ENCODE data around the gene TMEM131.
"Not testable (repeated sequence)": the region's sequence is repeated elsewhere in the genome, so short reads cannot be mapped to it uniquely, and the experiment has no call there.

The TMEM131 gene

DNA sequence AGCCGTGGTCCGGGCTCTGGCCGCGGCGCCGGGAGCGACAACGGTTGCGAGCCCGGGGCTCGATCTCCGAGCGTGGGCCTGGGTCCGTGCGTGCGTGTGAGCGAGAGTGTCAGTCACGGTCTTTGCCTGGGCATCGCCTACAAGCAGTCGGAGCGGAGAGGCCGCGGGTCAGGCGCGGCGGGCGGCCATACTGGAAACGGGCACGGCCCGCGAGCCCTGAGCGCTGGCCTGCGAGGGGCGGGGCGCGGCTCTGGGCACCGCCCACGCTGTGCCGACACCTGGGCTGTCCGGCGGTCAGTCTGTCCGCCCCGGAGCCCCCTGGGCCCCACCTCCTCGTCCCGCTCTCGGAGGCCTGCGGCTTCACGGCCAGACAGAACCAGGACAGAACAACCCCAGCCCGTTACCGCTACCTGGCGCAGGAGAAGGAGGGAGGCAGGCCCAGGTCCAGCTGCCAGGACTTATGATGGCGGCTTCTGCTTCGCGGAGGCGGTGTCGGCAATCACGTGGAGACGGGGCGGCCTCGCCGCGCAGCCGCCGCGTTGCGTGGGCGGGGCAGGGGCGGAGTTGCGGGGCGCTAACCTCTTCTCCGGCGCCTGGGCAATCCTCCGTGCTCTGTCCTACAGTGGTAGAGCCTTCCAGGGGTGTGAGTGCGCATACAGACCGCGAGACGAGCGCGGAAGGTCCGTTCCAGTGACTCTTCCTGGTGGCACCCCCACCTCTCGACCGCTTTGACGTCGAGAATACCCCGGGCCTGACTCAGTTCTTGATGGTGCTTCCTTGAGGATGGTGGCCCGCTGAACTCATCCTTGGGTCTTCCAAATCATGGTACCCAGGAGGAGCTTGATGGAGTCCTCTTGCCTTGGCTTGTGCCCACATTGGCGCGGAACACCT lies at the start of gene TMEM131:
Gene TMEM131 (minus strand): TSS at position 215 of the 891 bp plus-strand sequence. CDS start 286 bp downstream, outside the sequence.
- peak; percentile 97 for DNase-seq (ENCODE audit: low read depth)

- DNase-seq (ENCODE audit: low read depth) = not testable (repeated sequence)
These were observed 49.0 kb upstream of the TMEM131 start for GRCh38 chr2:98044730-98045129.

DNA sequence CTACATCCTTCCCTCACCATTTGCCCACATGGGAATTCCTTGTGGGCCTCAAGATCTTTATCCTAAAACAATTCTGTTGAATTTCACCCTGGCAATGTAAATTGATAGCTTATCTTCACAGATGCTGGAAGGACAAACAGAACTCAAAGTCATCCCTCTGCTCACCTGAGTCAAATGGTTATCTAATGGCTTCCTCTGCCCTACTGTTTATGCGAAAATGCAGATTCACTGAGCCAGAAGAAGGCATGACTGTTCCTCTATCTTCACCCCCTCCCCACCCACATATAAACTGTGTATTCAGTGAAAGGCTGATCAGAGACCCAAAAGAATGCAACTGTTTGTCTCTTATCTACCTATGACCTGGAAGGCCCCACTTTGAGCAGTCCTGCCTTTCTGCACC lies 47.4 kb upstream of the TMEM131 start:
- no peak for DNase-seq (ENCODE audit: low read depth)

GRCh38 chr2:98040331-98040939 lies 44.7 kb upstream of the TMEM131 start:
- DNase-seq (ENCODE audit: low read depth) = no peak

DNA sequence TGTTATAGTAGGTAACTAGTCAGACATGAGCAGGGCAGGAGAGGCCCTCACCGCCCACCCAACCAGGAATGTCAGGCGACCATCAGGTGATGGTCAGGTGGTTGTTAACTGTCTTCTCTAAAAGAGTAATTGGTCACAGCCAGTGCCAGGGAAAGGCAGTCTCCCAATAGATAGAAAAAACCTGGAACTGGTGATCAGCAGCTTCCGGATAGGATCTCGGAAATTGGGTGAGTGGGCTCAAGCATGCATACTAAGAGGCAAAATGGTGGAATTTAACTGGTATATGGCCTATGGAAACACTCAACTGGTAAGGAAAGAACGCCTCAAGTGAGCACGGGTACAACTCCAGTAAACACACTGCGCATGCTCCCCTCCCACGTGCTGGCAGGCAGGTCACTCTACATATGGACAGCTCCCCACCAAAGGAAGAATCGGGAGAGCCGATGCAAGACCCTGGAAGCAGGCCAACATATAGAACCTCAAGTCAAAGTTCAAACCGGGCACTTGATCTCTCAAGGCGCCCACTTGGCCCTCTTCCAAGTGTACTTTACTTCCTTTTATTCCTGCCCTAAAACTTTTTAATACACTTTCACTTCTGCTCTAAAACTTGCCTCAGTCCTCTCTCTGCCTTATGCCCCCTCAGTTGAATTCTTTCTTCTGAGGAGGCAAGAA lies 43.5 kb upstream of the TMEM131 start:
- DNase-seq (ENCODE audit: low read depth) = no peak

DNA sequence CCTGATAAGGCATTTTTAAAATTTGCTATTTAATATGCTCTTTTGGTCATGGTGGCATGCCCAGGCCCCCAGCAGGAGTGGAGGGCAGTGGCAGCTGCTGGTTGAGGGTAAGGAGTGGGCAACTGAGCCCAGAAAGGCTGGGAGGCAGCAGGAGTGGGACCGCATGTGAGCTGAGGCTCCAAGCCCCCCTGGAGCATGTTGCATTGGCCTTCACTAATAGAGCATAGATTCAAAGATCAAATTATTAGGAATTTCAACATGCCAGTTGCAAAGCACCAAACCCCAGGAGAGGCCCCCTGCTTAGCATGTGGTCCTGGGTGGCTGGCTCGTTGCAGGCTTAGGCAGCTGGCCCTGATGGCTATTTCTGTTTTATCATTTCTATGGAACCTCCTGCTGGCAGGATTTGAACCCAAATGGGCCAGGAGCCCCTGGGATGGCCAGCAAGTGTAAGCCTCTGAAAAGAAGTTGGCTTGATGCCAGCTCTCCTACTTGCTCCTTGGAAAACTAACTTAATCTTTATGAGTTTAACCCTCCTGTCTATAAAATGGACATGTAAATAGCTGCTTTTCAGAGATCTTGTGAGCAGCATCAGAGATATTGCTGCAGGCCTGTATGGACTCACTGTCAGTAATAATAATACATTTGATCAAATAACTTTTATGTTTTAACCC lies 42.1 kb upstream of the TMEM131 start:
- no peak for DNase-seq (ENCODE audit: low read depth)

DNA sequence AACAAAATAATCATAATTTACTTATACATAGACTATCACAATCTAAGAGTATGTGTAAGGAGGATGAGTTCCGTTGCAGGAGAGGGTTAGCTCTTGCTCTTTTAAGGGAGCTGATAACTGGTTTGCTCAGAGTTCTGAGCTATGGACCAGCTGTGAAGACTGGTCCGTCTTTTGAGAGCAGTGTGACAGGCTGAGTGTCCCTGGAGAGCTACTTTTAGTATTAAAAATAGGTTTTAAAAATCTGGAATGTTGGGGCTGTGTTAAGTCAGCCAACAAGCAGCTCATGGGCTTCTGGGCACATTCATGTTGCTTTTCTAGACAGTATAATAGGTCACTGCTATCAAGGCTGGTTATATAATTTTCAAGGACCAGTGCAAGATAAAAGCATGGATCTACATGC lies 41.5 kb upstream of the TMEM131 start:
- DNase-seq (ENCODE audit: low read depth) = no peak

- no peak for DNase-seq (ENCODE audit: low read depth)
These were observed 40.7 kb upstream of the TMEM131 start for GRCh38 chr2:98036349-98037000.

DNA sequence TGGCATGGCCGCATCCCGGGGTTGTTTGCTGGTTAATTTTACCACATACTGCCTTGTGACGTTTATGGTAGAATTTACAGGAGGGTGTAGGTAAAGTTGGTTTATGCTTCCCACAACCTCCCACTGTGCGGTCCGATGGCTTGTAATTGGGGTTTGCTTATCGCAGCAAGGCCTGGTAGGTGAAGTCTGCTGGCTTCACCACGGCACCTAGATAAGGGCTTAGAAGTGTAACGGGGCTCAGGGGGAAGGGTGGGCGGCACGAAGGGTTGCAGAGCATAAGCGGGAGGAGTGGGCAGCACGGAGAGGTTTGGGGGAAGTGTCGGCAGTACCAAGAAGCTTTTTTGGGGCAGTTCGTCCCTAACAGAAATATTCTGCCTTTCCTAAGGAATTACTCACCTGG lies 39.0 kb upstream of the TMEM131 start:
- DNase-seq (ENCODE audit: low read depth) = no peak

- no peak for DNase-seq (ENCODE audit: low read depth)
These were observed 36.3 kb upstream of the TMEM131 start for GRCh38 chr2:98032086-98032485.

GRCh38 chr2:98029718-98030222 lies 34.0 kb upstream of the TMEM131 start:
- no peak for DNase-seq (ENCODE audit: low read depth)

DNA sequence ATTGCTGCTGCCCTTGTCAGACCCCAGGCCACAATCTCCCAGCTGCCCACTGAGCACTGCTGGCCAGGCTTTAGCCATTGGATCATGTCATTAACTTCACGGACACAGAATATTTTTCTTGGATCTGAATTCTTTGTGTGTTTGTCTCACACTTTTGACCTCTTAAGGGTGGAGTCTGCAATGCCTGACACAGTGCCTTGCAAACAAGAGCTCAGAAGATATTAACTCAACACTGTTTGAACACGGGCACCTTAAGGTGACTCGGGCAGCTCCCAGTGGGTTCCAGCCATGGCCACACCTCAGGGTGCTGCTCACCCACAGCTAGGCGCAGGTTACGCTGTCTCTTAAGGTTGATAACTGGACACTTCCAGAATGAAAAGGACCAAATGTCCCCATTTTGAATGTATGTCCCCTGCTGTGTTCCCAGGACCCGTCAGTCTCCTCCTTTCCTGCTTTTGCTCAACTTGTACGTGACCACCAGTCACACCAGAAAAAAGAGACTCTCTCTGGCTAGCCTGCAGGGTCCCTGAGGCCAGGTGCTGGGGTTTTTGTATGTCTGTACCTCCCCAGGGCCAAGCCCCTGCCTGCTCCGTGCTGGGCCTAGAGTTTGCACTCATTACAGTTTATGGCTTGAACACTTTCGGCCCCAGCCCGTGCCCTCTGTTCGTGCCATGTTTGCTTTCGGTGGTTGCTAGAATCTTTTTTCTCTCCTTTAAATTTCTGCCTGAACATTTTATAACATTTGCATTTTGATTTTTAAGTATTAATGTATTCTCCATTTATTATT lies 33.4 kb upstream of the TMEM131 start:
- no peak for DNase-seq (ENCODE audit: low read depth)

- DNase-seq (ENCODE audit: low read depth) = no peak
These were observed 32.4 kb upstream of the TMEM131 start for GRCh38 chr2:98028101-98028561.

- no peak for DNase-seq (ENCODE audit: low read depth)
These were observed 31.8 kb upstream of the TMEM131 start for GRCh38 chr2:98027538-98027937.

- no peak for DNase-seq (ENCODE audit: low read depth)
These were observed 31.3 kb upstream of the TMEM131 start for GRCh38 chr2:98026927-98027522.

- DNase-seq (ENCODE audit: low read depth) = no peak
These were observed 30.5 kb upstream of the TMEM131 start for GRCh38 chr2:98026292-98026691.

GRCh38 chr2:98025481-98026037 lies 29.8 kb upstream of the TMEM131 start:
- no peak for DNase-seq (ENCODE audit: low read depth)

GRCh38 chr2:98022067-98022466 lies 26.3 kb upstream of the TMEM131 start:
- DNase-seq (ENCODE audit: low read depth) = not testable (repeated sequence)

GRCh38 chr2:98020992-98021713 lies 25.4 kb upstream of the TMEM131 start:
- DNase-seq (ENCODE audit: low read depth) = no peak

Measured in activated T-cell treated with anti-CD3 and anti-CD28 coated beads for 48 hours (primary cell).